NB4 (cell line): ENCODE data around the gene U2AF2.

Experiments
- DNase-seq: peaks from one replicate; pipeline ENCODE4 v3.0.0; 2010; ENCODE audit warnings: low read depth
- H3K4me3 ChIP-seq: one replicate; pipeline ENCODE4 v1.5.1; 2011; ENCODE audit warnings: mild to moderate bottlenecking, low read depth, low read length, moderate library complexity
- CTCF ChIP-seq: IDR thresholded peaks from one replicate; pipeline ENCODE4 v1.5.1; 2012; ENCODE audit warnings: low read depth, low read length
- MAX ChIP-seq: IDR thresholded peaks from 2 replicates; pipeline ENCODE4 v1.6.1; 2011; ENCODE audit warnings: low read depth, low read length
- MYC ChIP-seq: IDR thresholded peaks from 2 replicates; pipeline ENCODE4 v1.6.1; 2011; ENCODE audit warnings: low read depth, low read length
- POLR2A ChIP-seq: IDR thresholded peaks from 2 replicates; pipeline ENCODE4 v1.6.1; 2011; ENCODE audit warnings: mild to moderate bottlenecking; ENCODE audit not compliant: insufficient read length; ENCODE audit errors: extremely low read depth

Gene U2AF2

GRCh38 chr19:55660404-55660803 lies 5.6 kb downstream of the U2AF2 start:
- H3K4me3 ChIP-seq = no peak overlapping the region
- DNase-seq = no peak
- TF ChIP-seq MYC (no peak), POLR2A (no peak), MAX (no peak), CTCF (no peak)

- TF ChIP-seq CTCF (no peak), MAX (no peak), MYC (no peak), POLR2A (no peak)
- no peak for DNase-seq
- H3K4me3 ChIP-seq = no peak overlapping the region
Measured at GRCh38 chr19:55660991-55661390, 6.2 kb downstream of the U2AF2 start.

GRCh38 chr19:55661826-55662225 lies 7.0 kb downstream of the U2AF2 start:
- no peak for TF ChIP-seq MYC
- no peak for TF ChIP-seq POLR2A
- TF ChIP-seq CTCF = no peak
- no peak for TF ChIP-seq MAX
- H3K4me3 ChIP-seq = no peak overlapping the region
- DNase-seq = no peak

GRCh38 chr19:55663846-55664536 lies 9.2 kb downstream of the U2AF2 start:
- TF ChIP-seq MYC (no peak), CTCF (no peak)
- no peak overlapping the region for H3K4me3 ChIP-seq
- DNase-seq = no peak

GRCh38 chr19:55666343-55667005 lies 11.6 kb downstream of the U2AF2 start:
- H3K4me3 ChIP-seq = no peak overlapping the region
- no peak for DNase-seq
- TF ChIP-seq MYC (no peak), CTCF (no peak), MAX (no peak), POLR2A (no peak)

GRCh38 chr19:55667006-55667381 lies 12.2 kb downstream of the U2AF2 start:
- TF ChIP-seq POLR2A (no peak), MAX (no peak), MYC (no peak), CTCF (no peak)
- no peak overlapping the region for H3K4me3 ChIP-seq
- DNase-seq = no peak
